Lower leg skin (tissue), 4 donors: Measurements from ENCODE around the gene SLC16A3. TPM values are rescaled to one million over a fixed set of nuclear protein-coding genes. Genes with fewer than 3 reads are reported as not detected.
"Not testable (repeated sequence)": the region's sequence is repeated elsewhere in the genome, so short reads cannot be mapped to it uniquely, and the experiment has no call there.

Source experiments
- DNase-seq, 2 donors: peaks; one replicate each; pipeline ENCODE4 v3.0.0-alpha.2; 2019; ENCODE audit warnings: low spot score in 2 of 2
- H3K4me3 ChIP-seq: fragments of 200-600 bp; sonication (generic); 2 replicates; pipeline ENCODE4 v1.5.1; 2017; ENCODE audit warnings: mild to moderate bottlenecking, low read depth; ENCODE audit not compliant: poor library complexity, severe bottlenecking
- CTCF ChIP-seq, 3 donors: fragments of 450-650 bp; IDR thresholded peaks; one replicate each; pipeline ENCODE4 v1.5.1; 2016; ENCODE audit warnings: antibody characterized with exemption in 3 of 3, mild to moderate bottlenecking in 3 of 3, moderate library complexity in 2 of 3
- POLR2A ChIP-seq, 2 donors: fragments of 450-650 bp; IDR thresholded peaks; one replicate each; pipeline ENCODE4 v1.6.1; 2016 to 2017; ENCODE audit warnings: antibody characterized with exemption in 2 of 2, mild to moderate bottlenecking in 1 of 2, moderate library complexity in 1 of 2
- whole genome bisulfite sequencing, 2 donors: methylation state at CpG; one replicate each; pipeline ENCODE4 v1.1.5; 2018; 5-methylcytosine and 5-hydroxymethylcytosine counted together
- intact Hi-C: fragments of 100-400 bp; cut with DNase I; formaldehyde crosslinking; loops from one replicate; pipeline ENCODE4 v1.15.0; 2023; ENCODE audit warnings: low total_unique reads
- total RNA-seq, 4 donors: library from RNA; depleted of rRNA; stranded (reverse); fragments of >200 nt; gene quantifications; one replicate each; pipeline ENCODE4 v1.1.0, GENCODE V29; 2016

The SLC16A3 gene
- total RNA-seq, 4 donors from 2014 or later = 10.0 to 18.5 (median 15.2) TPM

- 90 to 91% methylated on average over 33 of the region's 33 CpGs for WGBS, 2 donors
- TF ChIP-seq CTCF (IDR thresholded peaks at IDR 0.05) (no peak), POLR2A (IDR thresholded peaks at IDR 0.05) (no peak)
- H3K4me3 ChIP-seq = no peak overlapping the region
- DNase-seq = no peak
- intact Hi-C loops = no loop called here
Observed at GRCh38 chr17:82249896-82250581, 21.2 kb downstream of the SLC16A3 start.

- 89 to 93% methylated on average over 25 of the region's 25 CpGs for WGBS, 2 donors
Observed at GRCh38 chr17:82250868-82251500, 22.1 kb downstream of the SLC16A3 start.

GRCh38 chr17:82252511-82253178, 23.8 kb downstream of the SLC16A3 start:
- intact Hi-C loops = no loop called here
- WGBS, 2 donors = 92 to 94% methylated on average over 17 to 25 of the region's 28 CpGs
- no peak for DNase-seq
- no peak for TF ChIP-seq CTCF (IDR thresholded peaks at IDR 0.05)
- H3K4me3 ChIP-seq = no peak overlapping the region

More at GRCh38 chr17:82250868-82251500, 22.1 kb downstream of the SLC16A3 start:
- DNase-seq = no peak
- intact Hi-C loops = no loop called here
- no peak overlapping the region for H3K4me3 ChIP-seq
- TF ChIP-seq CTCF (IDR thresholded peaks at IDR 0.05) (no peak), POLR2A (IDR thresholded peaks at IDR 0.05) (no peak)

DNA sequence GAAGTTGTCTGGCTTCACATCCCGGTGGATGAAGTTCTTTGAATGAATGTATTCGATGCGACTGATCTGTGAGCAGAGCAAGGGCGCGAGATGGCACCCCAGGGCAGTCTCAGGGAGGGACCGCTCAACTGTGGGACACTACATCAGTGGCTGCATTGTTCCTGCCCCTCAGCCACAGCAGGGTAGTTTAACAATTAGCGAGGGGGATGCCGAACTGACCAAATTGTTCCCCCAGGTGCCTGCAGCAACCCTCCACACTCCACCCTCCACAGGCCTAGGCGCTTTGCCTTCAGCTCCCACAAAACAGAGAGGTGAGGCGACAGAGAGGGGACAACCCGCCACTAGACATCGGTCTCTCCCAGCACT, 24.3 kb downstream of the SLC16A3 start:
- DNase-seq = no peak
- intact Hi-C loops = no loop called here
- TF ChIP-seq CTCF (IDR thresholded peaks at IDR 0.05) = no peak
- no peak for TF ChIP-seq POLR2A (IDR thresholded peaks at IDR 0.05)
- H3K4me3 ChIP-seq = no peak overlapping the region
- WGBS, 2 donors = 94 to 95% methylated on average over 12 of the region's 12 CpGs

GRCh38 chr17:82254096-82254495, 25.3 kb downstream of the SLC16A3 start:
- H3K4me3 ChIP-seq, intact Hi-C loops, DNase-seq: not testable (repeated sequence)
- WGBS, 2 donors = 96 to 99% methylated on average over 32 to 33 of the region's 39 CpGs

DNA sequence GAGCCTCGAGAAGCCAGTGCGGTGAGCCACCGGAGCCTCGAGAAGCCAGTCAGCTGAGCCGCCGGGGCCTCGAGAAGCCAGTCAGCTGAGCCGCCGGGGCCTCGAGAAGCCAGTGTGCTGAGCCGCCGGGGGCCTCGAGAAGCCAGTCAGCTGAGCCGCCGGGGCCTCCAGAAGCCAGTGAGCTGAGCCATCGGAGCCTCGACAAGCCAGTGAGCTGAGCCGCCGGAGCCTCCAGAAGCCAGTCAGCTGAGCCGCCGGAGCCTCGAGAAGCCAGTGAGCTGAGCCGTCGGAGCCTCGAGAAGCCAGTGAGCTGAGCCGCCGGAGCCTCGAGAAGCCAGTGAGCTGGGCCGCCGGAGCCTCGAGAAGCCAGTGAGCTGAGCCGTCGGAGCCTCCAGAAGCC, 25.9 kb downstream of the SLC16A3 start:
- 96 to 98% methylated on average over 28 to 33 of the region's 33 CpGs for WGBS, 2 donors
- H3K4me3 ChIP-seq, DNase-seq, intact Hi-C loops: not testable (repeated sequence)
